Parathyroid adenoma (tissue), 2 donors: ENCODE results near the gene SPCS1.

ENCODE experiments used
- H2AFZ ChIP-seq: fragments of 300-600 bp; sonication (generic); one replicate; pipeline ENCODE4 v1.7.0; 2017; ENCODE audit warnings: antibody characterized with exemption, mild to moderate bottlenecking
- H3K27ac ChIP-seq: fragments of 300-600 bp; sonication (generic); one replicate; pipeline ENCODE4 v1.7.0; 2017
- H3K27me3 ChIP-seq: fragments of 300-600 bp; sonication (generic); one replicate; pipeline ENCODE4 v1.7.0; 2017; ENCODE audit warnings: low read length; ENCODE audit not compliant: control insufficient read depth, insufficient read depth
- H3K36me3 ChIP-seq: fragments of 300-600 bp; sonication (generic); one replicate; pipeline ENCODE4 v1.7.0; 2017; ENCODE audit warnings: low read length; ENCODE audit not compliant: control insufficient read depth, insufficient read depth
- H3K4me1 ChIP-seq: fragments of 300-600 bp; sonication (generic); one replicate; pipeline ENCODE4 v1.7.0; 2017; ENCODE audit warnings: control low read depth
- H3K4me2 ChIP-seq: fragments of 300-600 bp; sonication (generic); one replicate; pipeline ENCODE4 v1.7.0; 2017; ENCODE audit warnings: low read length
- H3K4me3 ChIP-seq: fragments of 300-600 bp; sonication (generic); one replicate; pipeline ENCODE4 v1.7.0; 2017; ENCODE audit warnings: low read depth, low read length
- H3K79me2 ChIP-seq: fragments of 300-600 bp; sonication (generic); one replicate; pipeline ENCODE4 v1.7.0; 2017; ENCODE audit warnings: control low read depth
- H3K9ac ChIP-seq: fragments of 300-600 bp; sonication (generic); one replicate; pipeline ENCODE4 v1.7.0; 2017; ENCODE audit warnings: mild to moderate bottlenecking
- H3K9me3 ChIP-seq: fragments of 300-600 bp; sonication (generic); one replicate; pipeline ENCODE4 v1.7.0; 2017; ENCODE audit warnings: low read length; ENCODE audit not compliant: control insufficient read depth
- CTCF ChIP-seq: fragments of 300-600 bp; sonication (generic); IDR thresholded peaks from one replicate; pipeline ENCODE4 v1.7.0; 2017; ENCODE audit warnings: antibody characterized with exemption, mild to moderate bottlenecking
- donor health status: primary hyperparathyroidism.

SPCS1 gene

GRCh38 chr3:52719618-52720017 lies 13.7 kb downstream of the SPCS1 start:
- no peak for TF ChIP-seq CTCF
- Histone ChIP-seq H2AFZ (no peak overlapping the region), H3K9ac (no peak overlapping the region), H3K36me3 (no peaks in the 10 kb centered on the region), H3K27me3 (no peaks in the 10 kb centered on the region), H3K9me3 (no peaks in the 10 kb centered on the region), H3K4me3 (no peak overlapping the region), H3K4me1 (peaks cover 6% of the 10 kb centered on the region), H3K4me2 (no peak overlapping the region), H3K79me2 (peaks cover 6% of the 10 kb centered on the region), H3K27ac (no peak overlapping the region)

GRCh38 chr3:52721002-52721729 lies 15.3 kb downstream of the SPCS1 start:
- H3K9ac ChIP-seq: no peak overlapping the region
- peaks cover 3% of the 10 kb centered on the region for H3K79me2 ChIP-seq
- H3K36me3 ChIP-seq: no peaks in the 10 kb centered on the region
- peaks cover 6% of the 10 kb centered on the region for H3K4me1 ChIP-seq
- H3K4me2 ChIP-seq: peak overlapping the region; percentile 33
- H2AFZ ChIP-seq: no peak overlapping the region
- H3K9me3 ChIP-seq: no peaks in the 10 kb centered on the region
- no peak overlapping the region for H3K27ac ChIP-seq
- no peak overlapping the region for H3K4me3 ChIP-seq
- no peak for TF ChIP-seq CTCF
- no peaks in the 10 kb centered on the region for H3K27me3 ChIP-seq

GRCh38 chr3:52721730-52722008 lies 15.8 kb downstream of the SPCS1 start:
- H3K4me3 ChIP-seq: no peak overlapping the region
- no peaks in the 10 kb centered on the region for H3K9me3 ChIP-seq
- no peak overlapping the region for H3K27ac ChIP-seq
- no peak for TF ChIP-seq CTCF
- no peaks in the 10 kb centered on the region for H3K27me3 ChIP-seq
- no peaks in the 10 kb centered on the region for H3K36me3 ChIP-seq
- no peak overlapping the region for H3K9ac ChIP-seq
- peaks cover 3% of the 10 kb centered on the region for H3K79me2 ChIP-seq
- H2AFZ ChIP-seq: no peak overlapping the region
- no peak overlapping the region for H3K4me2 ChIP-seq
- peaks cover 6% of the 10 kb centered on the region for H3K4me1 ChIP-seq

- TF ChIP-seq CTCF: no peak
- Histone ChIP-seq H2AFZ (no peak overlapping the region), H3K4me2 (no peak overlapping the region), H3K9ac (no peak overlapping the region), H3K36me3 (no peaks in the 10 kb centered on the region), H3K4me3 (no peak overlapping the region), H3K4me1 (peaks cover 6% of the 10 kb centered on the region), H3K9me3 (no peaks in the 10 kb centered on the region), H3K27me3 (no peaks in the 10 kb centered on the region), H3K27ac (no peak overlapping the region), H3K79me2 (peaks cover 3% of the 10 kb centered on the region)
Measured at GRCh38 chr3:52722491-52722890, 16.6 kb downstream of the SPCS1 start.

- H3K4me3 ChIP-seq: no peak overlapping the region
- peaks cover 6% of the 10 kb centered on the region for H3K4me1 ChIP-seq
- no peak overlapping the region for H3K4me2 ChIP-seq
- H3K27me3 ChIP-seq: no peaks in the 10 kb centered on the region
- H3K36me3 ChIP-seq: no peaks in the 10 kb centered on the region
- no peak overlapping the region for H2AFZ ChIP-seq
- H3K9ac ChIP-seq: no peak overlapping the region
- no peaks in the 10 kb centered on the region for H3K9me3 ChIP-seq
- no peak overlapping the region for H3K27ac ChIP-seq
- no peak for TF ChIP-seq CTCF
- H3K79me2 ChIP-seq: peaks cover 5% of the 10 kb centered on the region
Measured at GRCh38 chr3:52723935-52724334, 18.0 kb downstream of the SPCS1 start.
